ENCODE data around the gene ZNF605.
"Not testable (repeated sequence)": the region's sequence is repeated elsewhere in the genome, so short reads cannot be mapped to it uniquely, and the experiment has no call there.

ZNF605 gene

GRCh38 chr12:132949936-132950837 lies 5.9 kb downstream of the ZNF605 start:
- in situ Hi-C loops (cut with MboI; ENCODE audit: low sequenced_read_pairs), result no loop called here

GRCh38 chr12:132948146-132949066 lies 7.7 kb downstream of the ZNF605 start:
- in situ Hi-C loops (cut with MboI; ENCODE audit: low sequenced_read_pairs), result no loop called here

- in situ Hi-C loops (cut with MboI; ENCODE audit: low sequenced_read_pairs), result no loop called here
These were observed 9.8 kb downstream of the ZNF605 start for GRCh38 chr12:132946246-132946820.

- in situ Hi-C loops (cut with MboI; ENCODE audit: low sequenced_read_pairs), result no loop called here
These were observed 10.3 kb downstream of the ZNF605 start for GRCh38 chr12:132945806-132946205.

- in situ Hi-C loops (cut with MboI; ENCODE audit: low sequenced_read_pairs), result no loop called here
These were observed 13.5 kb downstream of the ZNF605 start for GRCh38 chr12:132942611-132943010.

- in situ Hi-C loops (cut with MboI; ENCODE audit: low sequenced_read_pairs), result no loop called here
These were observed 14.7 kb downstream of the ZNF605 start for GRCh38 chr12:132941336-132941954.

GRCh38 chr12:132940071-132940719 lies 15.9 kb downstream of the ZNF605 start:
- in situ Hi-C loops (cut with MboI; ENCODE audit: low sequenced_read_pairs), result no loop called here

GRCh38 chr12:132938807-132939206 lies 17.3 kb downstream of the ZNF605 start:
- in situ Hi-C loops (cut with MboI; ENCODE audit: low sequenced_read_pairs), result not testable (repeated sequence)

GRCh38 chr12:132937476-132937875 lies 18.6 kb downstream of the ZNF605 start:
- in situ Hi-C loops (cut with MboI; ENCODE audit: low sequenced_read_pairs), result no loop called here

- in situ Hi-C loops (cut with MboI; ENCODE audit: low sequenced_read_pairs), result not testable (repeated sequence)
These were observed 19.2 kb downstream of the ZNF605 start for GRCh38 chr12:132936921-132937320.

GRCh38 chr12:132936163-132936562 lies 19.9 kb downstream of the ZNF605 start:
- in situ Hi-C loops (cut with MboI; ENCODE audit: low sequenced_read_pairs), result no loop called here

- in situ Hi-C loops (cut with MboI; ENCODE audit: low sequenced_read_pairs), result no loop called here
These were observed 29.7 kb downstream of the ZNF605 start for GRCh38 chr12:132926415-132926833.

GRCh38 chr12:132925597-132926414 lies 30.3 kb downstream of the ZNF605 start:
- in situ Hi-C loops (cut with MboI; ENCODE audit: low sequenced_read_pairs), result no loop called here

GRCh38 chr12:132924356-132924755 lies 31.8 kb downstream of the ZNF605 start:
- in situ Hi-C loops (cut with MboI; ENCODE audit: low sequenced_read_pairs), result no loop called here

- in situ Hi-C loops (cut with MboI; ENCODE audit: low sequenced_read_pairs), result no loop called here
These were observed 32.7 kb downstream of the ZNF605 start for GRCh38 chr12:132923356-132923909.

GRCh38 chr12:132922676-132923075 lies 33.4 kb downstream of the ZNF605 start:
- in situ Hi-C loops (cut with MboI; ENCODE audit: low sequenced_read_pairs), result no loop called here

- in situ Hi-C loops (cut with MboI; ENCODE audit: low sequenced_read_pairs), result no loop called here
These were observed 34.4 kb downstream of the ZNF605 start for GRCh38 chr12:132921685-132922084.

GRCh38 chr12:132918680-132919079 lies 37.4 kb downstream of the ZNF605 start:
- in situ Hi-C loops (cut with MboI; ENCODE audit: low sequenced_read_pairs), result no loop called here

- in situ Hi-C loops (cut with MboI; ENCODE audit: low sequenced_read_pairs), result no loop called here
These were observed 47.1 kb downstream of the ZNF605 start for GRCh38 chr12:132909030-132909368.
